Mesenchymal stem cell (in vitro differentiated cells and primary cell): ENCODE measurements around the gene ADO.
A peak's percentile ranks its signal among the peaks of the same experiment; 100 is the strongest.

ENCODE experiments used
- DNase-seq: peaks from one replicate; pipeline ENCODE4 v3.0.0-alpha.2; 2013
- H2AFZ ChIP-seq: one replicate; pipeline ENCODE4 v1.6.1; 2013; ENCODE audit warnings: low read depth, mild to moderate bottlenecking, control low read depth, inconsistent platforms, low read length, moderate library complexity
- H2AK5ac ChIP-seq: 2 replicates; pipeline ENCODE4 v1.6.1; 2013; ENCODE audit warnings: low read length, moderate library complexity, mild to moderate bottlenecking, inconsistent platforms; ENCODE audit not compliant: severe bottlenecking
- H2BK120ac ChIP-seq: one replicate; pipeline ENCODE4 v1.6.1; 2013; ENCODE audit warnings: low read depth, mild to moderate bottlenecking, inconsistent platforms, low read length, moderate library complexity
- H2BK12ac ChIP-seq, 2 experiments: one replicate each; pipeline ENCODE4 v1.6.1; 2013; ENCODE audit warnings: inconsistent platforms in 2 of 2, low read length in 2 of 2, mild to moderate bottlenecking in 2 of 2, moderate library complexity in 2 of 2, control low read depth in 1 of 2
- H2BK15ac ChIP-seq: one replicate; pipeline ENCODE4 v1.6.1; 2013; ENCODE audit warnings: mild to moderate bottlenecking, low read depth, inconsistent platforms; ENCODE audit not compliant: poor library complexity, severe bottlenecking
- H2BK5ac ChIP-seq: 2 replicates; pipeline ENCODE4 v1.6.1; 2013; ENCODE audit warnings: low read depth, mild to moderate bottlenecking, low read length, control low read depth, inconsistent platforms; ENCODE audit not compliant: poor library complexity, severe bottlenecking
- H3K14ac ChIP-seq, 2 experiments: one replicate each; pipeline ENCODE4 v1.6.1; 2013; ENCODE audit warnings: inconsistent platforms in 2 of 2, low read length in 2 of 2, control low read depth in 1 of 2, mild to moderate bottlenecking in 1 of 2, moderate library complexity in 1 of 2
- H3K18ac ChIP-seq, 2 experiments: one replicate each; pipeline ENCODE4 v1.6.1; 2013; ENCODE audit warnings: inconsistent platforms in 2 of 2, low read length in 2 of 2, control low read depth in 1 of 2, low read depth in 1 of 2, mild to moderate bottlenecking in 1 of 2
- H3K23ac ChIP-seq, 2 experiments: one replicate each; pipeline ENCODE4 v1.6.1; 2013; ENCODE audit warnings: inconsistent platforms in 2 of 2, low read length in 2 of 2, mild to moderate bottlenecking in 2 of 2, moderate library complexity in 2 of 2, control low read depth in 1 of 2
- H3K27ac ChIP-seq: 2 replicates; pipeline ENCODE4 v1.5.1; 2013; ENCODE audit warnings: mild to moderate bottlenecking, moderate library complexity, low read length, control low read depth, inconsistent platforms; ENCODE audit not compliant: poor library complexity, severe bottlenecking
- H3K27me3 ChIP-seq, 2 experiments: 2 replicates each; pipeline versions ENCODE4 v1.6.1 to v1.7.0; 2013; ENCODE audit warnings: low read length in 2 of 2, mild to moderate bottlenecking in 2 of 2, moderate library complexity in 2 of 2, control low read depth in 1 of 2, inconsistent platforms in 1 of 2; ENCODE audit not compliant: control insufficient read depth in 1 of 2, insufficient read depth in 1 of 2
- H3K36me3 ChIP-seq, 2 experiments: 2 replicates each; pipeline versions ENCODE4 v1.6.1 to v1.7.0; 2013; ENCODE audit warnings: low read length in 2 of 2, control low read depth in 1 of 2, inconsistent platforms in 1 of 2, low read depth in 1 of 2, mild to moderate bottlenecking in 1 of 2; ENCODE audit not compliant: insufficient read depth in 2 of 2, control insufficient read depth in 1 of 2
- H3K4ac ChIP-seq, 2 experiments: one replicate each; pipeline ENCODE4 v1.6.1; 2013; ENCODE audit warnings: inconsistent platforms in 2 of 2, low read length in 2 of 2, mild to moderate bottlenecking in 2 of 2, moderate library complexity in 2 of 2, control low read depth in 1 of 2, low read depth in 1 of 2
- H3K4me1 ChIP-seq: 2 replicates; pipeline ENCODE4 v1.6.1; 2013; ENCODE audit warnings: low read depth, low read length, control low read depth; ENCODE audit not compliant: control insufficient read depth, insufficient read depth
- H3K4me2 ChIP-seq: 2 replicates; pipeline ENCODE4 v1.6.1; 2013; ENCODE audit warnings: low read length, mild to moderate bottlenecking, inconsistent platforms; ENCODE audit not compliant: poor library complexity, severe bottlenecking
- H3K4me3 ChIP-seq, 2 experiments: 2 replicates each; pipeline versions ENCODE4 v1.5.1 to v1.7.0; 2013; ENCODE audit warnings: low read length in 2 of 2, mild to moderate bottlenecking in 2 of 2, control low read depth in 1 of 2, low read depth in 1 of 2; ENCODE audit not compliant: insufficient read depth in 1 of 2
- H3K79me1 ChIP-seq: replicated peaks from 2 replicates; pipeline ENCODE4 v1.6.1; 2013; ENCODE audit warnings: mild to moderate bottlenecking, control low read depth, low read length, inconsistent platforms; ENCODE audit not compliant: poor library complexity, severe bottlenecking
- H3K9ac ChIP-seq: 2 replicates; pipeline ENCODE4 v1.7.0; 2013; ENCODE audit warnings: mild to moderate bottlenecking, low read length, moderate library complexity
- H3K9me3 ChIP-seq: 2 replicates; pipeline ENCODE4 v1.7.0; 2013; ENCODE audit warnings: mild to moderate bottlenecking, low read length; ENCODE audit not compliant: control insufficient read depth
- H4K8ac ChIP-seq: one replicate; pipeline ENCODE4 v1.6.1; 2013; ENCODE audit warnings: inconsistent platforms, mild to moderate bottlenecking, low read length, moderate library complexity
- H4K91ac ChIP-seq: one replicate; pipeline ENCODE4 v1.6.1; 2013; ENCODE audit warnings: mild to moderate bottlenecking, low read length, inconsistent platforms
- WGBS: methylation state at CpG from one replicate; pipeline ENCODE4 v1.1.7; 2013; ENCODE audit warnings: mixed read lengths; 5-methylcytosine and 5-hydroxymethylcytosine counted together

The ADO gene

GRCh38 chr10:62816076-62816330 is 11.5 kb downstream of the ADO start:
- no peak overlapping the region for H2BK12ac ChIP-seq
- no peak overlapping the region for H3K18ac ChIP-seq
- no peak overlapping the region for H2AFZ ChIP-seq
- H4K91ac ChIP-seq, result no peak overlapping the region
- H3K9me3 ChIP-seq, result no peaks in the 10 kb centered on the region
- H3K79me1 ChIP-seq, result no peaks in the 10 kb centered on the region
- 0% methylated on average over 1 of the region's 2 CpGs for WGBS
- peaks cover 9 to 56% of the 10 kb centered on the region in 2 experiments for H3K27me3 ChIP-seq
- peak overlapping the region; percentile 66 for H3K4me2 ChIP-seq
- H2BK15ac ChIP-seq, result no peak overlapping the region
- peaks cover 0 to 28% of the 10 kb centered on the region in 2 experiments for H3K36me3 ChIP-seq
- peaks cover 31% of the 10 kb centered on the region for H3K4me1 ChIP-seq
- H3K4ac ChIP-seq, result no peak overlapping the region
- no peak overlapping the region for H2BK5ac ChIP-seq
- H4K8ac ChIP-seq, result no peak overlapping the region
- H3K9ac ChIP-seq, result peak overlapping the region; percentile 96
- H3K14ac ChIP-seq, result no peak overlapping the region
- H2AK5ac ChIP-seq, result no peak overlapping the region
- H3K4me3 ChIP-seq, result peak overlapping the region in 1 of 2 experiments; percentile 93
- no peak for DNase-seq
- H3K27ac ChIP-seq, result no peak overlapping the region
- H3K23ac ChIP-seq, result no peak overlapping the region
- no peak overlapping the region for H2BK120ac ChIP-seq

DNA sequence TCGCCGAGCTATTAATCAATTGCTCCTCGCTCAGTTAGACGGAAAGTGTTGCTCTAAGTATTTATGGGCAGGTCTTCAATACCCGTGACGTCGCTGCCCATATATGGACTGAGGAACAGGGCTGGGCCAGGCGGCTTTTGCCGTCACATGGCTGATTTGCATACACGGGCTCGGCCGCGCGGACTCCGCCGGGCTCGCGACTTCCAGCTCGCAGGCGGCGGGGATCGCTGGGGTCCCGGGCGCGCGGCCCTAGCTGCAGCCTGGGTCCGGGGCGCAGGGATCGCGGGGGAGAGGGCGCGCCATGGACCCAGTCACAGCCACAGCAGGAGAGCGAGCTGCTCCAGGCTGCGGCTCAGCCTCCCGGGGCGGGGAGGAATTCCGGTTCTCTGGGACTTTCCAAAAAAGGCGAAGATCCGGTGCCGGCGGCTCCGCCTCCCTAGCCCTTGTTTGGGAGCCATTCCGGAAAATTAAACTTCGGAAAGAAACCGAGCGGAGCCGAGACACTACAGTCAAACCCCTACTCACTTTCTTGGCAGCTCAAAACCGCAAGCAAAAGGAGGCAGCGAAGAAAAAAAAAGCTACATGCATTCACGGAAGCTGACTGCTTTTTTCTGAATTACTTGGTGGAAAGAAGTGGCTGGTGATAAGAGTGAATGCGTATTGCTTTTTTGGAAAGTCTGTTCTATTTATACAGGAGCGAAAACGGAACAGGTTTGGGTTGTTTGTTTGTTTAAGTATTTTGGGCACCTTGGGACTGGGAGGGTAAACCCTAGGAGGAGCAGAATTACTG is 12.0 kb downstream of the ADO start, which contains the start of gene EGR2:
Gene EGR2 (minus strand): TSS at position 36 of the 790 bp plus-strand sequence. CDS start 337 bp downstream, outside the sequence.
- H2BK5ac ChIP-seq, result no peak within 1 kb of the TSS
- H3K4ac ChIP-seq, result peak within 1 kb of the TSS in 1 of 2 experiments; percentile 24
- peak; percentile 98 for DNase-seq
- H3K27ac ChIP-seq, result peak within 1 kb of the TSS; percentile 54
- H3K4me1 ChIP-seq, result peaks cover 31% of the 10 kb centered on the region
- H3K79me1 ChIP-seq, result no peaks in the 10 kb centered on the region
- WGBS, result under 1% methylated on average over 53 of the region's 53 CpGs
- no peak within 1 kb of the TSS for H2AK5ac ChIP-seq
- peak within 1 kb of the TSS; percentile 84 to 93 for H3K4me3 ChIP-seq
- peaks cover 0 to 23% of the 10 kb centered on the region in 2 experiments for H3K36me3 ChIP-seq
- H3K23ac ChIP-seq, result no peak within 1 kb of the TSS
- H4K8ac ChIP-seq, result peak within 1 kb of the TSS; percentile 51
- peak within 1 kb of the TSS; percentile 37 to 63 for H3K18ac ChIP-seq
- peak within 1 kb of the TSS; percentile 55 for H2AFZ ChIP-seq
- peak within 1 kb of the TSS; percentile 47 for H4K91ac ChIP-seq
- H3K27me3 ChIP-seq, result peaks cover 9 to 59% of the 10 kb centered on the region in 2 experiments
- peak within 1 kb of the TSS in 1 of 2 experiments; percentile 44 for H3K14ac ChIP-seq
- peak within 1 kb of the TSS; percentile 96 for H3K9ac ChIP-seq
- H2BK120ac ChIP-seq, result peak within 1 kb of the TSS; percentile 62
- H3K4me2 ChIP-seq, result peak within 1 kb of the TSS; percentile 98
- no peaks in the 10 kb centered on the region for H3K9me3 ChIP-seq
- peak within 1 kb of the TSS in 1 of 2 experiments; percentile 45 for H2BK12ac ChIP-seq
- H2BK15ac ChIP-seq, result peak within 1 kb of the TSS; percentile 26

DNA sequence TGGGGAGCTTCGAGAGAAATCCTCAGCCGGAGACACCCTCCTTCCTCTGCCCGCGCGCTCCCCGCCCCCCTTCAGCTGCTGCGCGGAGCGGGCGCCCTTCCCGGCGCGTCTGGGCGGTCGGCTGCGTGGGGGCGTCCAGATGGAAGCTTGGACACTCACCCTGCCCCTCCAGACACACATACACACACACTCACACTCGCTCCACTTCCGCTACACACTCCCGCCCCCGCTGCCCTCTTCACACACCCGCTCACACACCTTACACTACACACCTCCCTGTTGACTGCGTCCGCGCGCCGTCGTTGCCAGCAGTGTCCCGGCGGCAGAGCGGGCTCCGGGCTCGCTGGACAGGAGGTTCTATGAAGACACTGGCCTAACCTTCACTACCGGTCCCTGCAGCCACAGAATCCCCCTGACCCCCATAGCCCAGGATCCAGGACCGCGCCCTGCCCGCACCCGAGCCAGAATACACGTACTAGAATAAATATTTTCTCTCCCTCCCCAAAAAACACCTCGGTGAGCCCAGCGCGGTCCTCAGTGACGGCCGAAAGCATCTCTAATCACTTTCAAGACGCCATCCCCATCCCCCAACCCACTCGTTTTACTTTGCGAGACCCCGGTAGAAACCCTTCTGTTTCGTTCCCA is 12.7 kb downstream of the ADO start:
- Histone ChIP-seq H2BK120ac (no peak overlapping the region), H3K4me2 (peak overlapping the region; percentile 98), H4K91ac (peak overlapping the region; percentile 47), H2BK5ac (no peak overlapping the region), H3K79me1 (no peaks in the 10 kb centered on the region), H3K4me1 (peaks cover 31% of the 10 kb centered on the region), H3K9me3 (no peaks in the 10 kb centered on the region), H3K14ac (peak overlapping the region in 1 of 2 experiments; percentile 6), H4K8ac (peak overlapping the region; percentile 51), H3K27me3 (peaks cover 9 to 59% of the 10 kb centered on the region in 2 experiments), H2AK5ac (no peak overlapping the region), H3K4ac (no peak overlapping the region), H3K27ac (peak overlapping the region; percentile 54), H3K9ac (peak overlapping the region; percentile 96), H3K23ac (no peak overlapping the region), H3K18ac (peak overlapping the region; percentile 31 to 48), H2AFZ (peak overlapping the region; percentile 33), H3K36me3 (peaks cover 0 to 17% of the 10 kb centered on the region in 2 experiments), H2BK15ac (peak overlapping the region; percentile 75), H2BK12ac (peak overlapping the region; percentile 33 to 45), H3K4me3 (peak overlapping the region; percentile 59 to 93)
- 2% methylated on average over 49 of the region's 49 CpGs for WGBS
- no peak for DNase-seq
